HG03558 (cell line): ENCODE measurements around the gene KCNJ15.

Experiments used
- ATAC-seq: cut with Tn5 transposase; IDR thresholded peaks from one replicate; pipeline ENCODE4 v1.9.1; 2021; ENCODE audit warnings: moderate number of reproducible peaks; ENCODE audit not compliant: unreplicated experiment; ENCODE audit errors: extremely low read depth

Gene KCNJ15

DNA sequence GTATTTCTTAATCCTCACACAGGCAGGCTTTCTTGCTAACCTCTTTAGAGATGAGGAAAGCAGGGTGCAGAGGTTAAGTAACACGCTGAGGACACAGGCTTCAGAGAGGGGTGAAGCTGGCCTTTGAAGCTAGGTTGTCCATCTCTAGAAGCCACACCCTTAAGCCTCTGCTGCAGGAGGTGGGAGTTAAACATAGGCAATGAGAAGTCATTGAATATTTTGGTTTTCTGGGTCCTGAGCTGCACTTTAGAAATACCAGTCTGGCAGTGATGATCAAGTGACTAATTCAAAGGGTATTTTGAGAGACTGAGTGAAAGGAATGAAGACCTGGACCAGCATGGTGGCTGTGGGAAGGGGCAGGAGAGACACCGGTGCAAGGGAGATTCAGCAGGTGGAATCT, 9.9 kb downstream of the KCNJ15 start:
- no peak for ATAC-seq

DNA sequence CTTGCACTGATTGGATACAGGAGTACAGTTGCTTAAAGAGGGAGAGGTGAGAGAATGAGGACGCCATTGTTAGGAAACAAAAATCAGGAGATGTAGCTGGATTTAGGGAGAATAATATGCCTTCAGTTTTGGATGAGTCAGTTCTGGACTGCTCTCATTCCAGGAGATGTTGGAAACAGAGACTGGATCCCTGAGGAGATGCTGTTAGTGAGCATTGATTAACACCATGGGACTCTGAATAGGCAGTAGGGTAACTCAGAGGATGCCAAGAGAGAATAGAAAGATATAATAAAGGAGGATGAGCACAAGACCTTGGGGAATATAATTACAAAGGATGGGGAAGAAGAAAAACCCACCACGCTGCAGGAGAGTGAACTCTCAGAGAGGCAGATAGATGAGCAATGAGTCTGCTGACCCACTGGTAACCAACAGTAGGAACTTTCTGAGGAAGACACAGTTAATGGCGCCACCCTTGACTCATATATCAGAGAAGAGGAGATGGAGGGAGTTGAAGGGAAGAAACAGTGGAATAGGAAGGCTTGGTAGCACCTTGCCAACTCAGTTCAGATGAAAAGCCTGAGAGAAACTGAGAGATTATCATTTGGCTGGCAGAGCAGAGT, 10.5 kb downstream of the KCNJ15 start:
- ATAC-seq: no peak

DNA sequence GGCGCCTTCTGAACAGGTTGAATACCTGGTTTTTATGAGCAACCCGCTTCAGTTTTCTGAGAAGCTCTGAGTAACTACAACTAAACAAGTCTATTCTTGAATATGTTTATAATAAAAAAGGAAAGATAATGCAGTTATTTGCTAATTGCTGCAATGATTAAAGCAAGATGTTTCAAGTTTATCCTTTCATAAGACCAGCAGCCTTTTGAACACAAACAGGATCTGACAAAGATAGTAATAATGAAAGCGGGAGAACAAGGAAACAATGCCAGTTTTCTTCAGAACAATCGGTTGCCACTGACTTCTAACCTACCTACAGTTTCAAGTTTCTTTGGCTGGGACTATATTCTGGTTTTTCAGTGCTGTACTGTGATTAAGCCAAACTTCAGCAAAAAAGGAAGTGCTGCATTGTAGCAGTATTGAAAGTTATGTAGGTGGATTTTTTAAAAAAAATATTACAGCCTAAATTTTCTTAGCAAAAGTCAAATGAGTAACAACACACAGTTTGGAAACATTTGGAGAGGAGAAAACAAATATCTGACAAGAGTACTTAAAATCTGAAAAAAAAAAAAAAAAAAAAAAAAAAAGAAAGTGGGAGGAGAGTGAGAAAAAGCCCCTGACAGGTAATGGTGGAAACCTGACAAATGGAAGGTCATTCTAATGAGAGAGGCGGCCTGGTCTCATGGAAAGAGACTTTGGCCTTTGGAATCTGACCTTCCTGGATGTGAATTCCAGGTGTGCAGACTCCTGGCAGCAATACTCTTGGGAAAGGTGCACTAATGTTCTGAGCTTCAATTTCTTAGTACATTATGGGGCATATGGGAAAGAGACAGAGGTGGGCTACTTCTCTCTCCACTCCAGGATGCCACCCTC, 11.4 kb downstream of the KCNJ15 start:
- no peak for ATAC-seq

DNA sequence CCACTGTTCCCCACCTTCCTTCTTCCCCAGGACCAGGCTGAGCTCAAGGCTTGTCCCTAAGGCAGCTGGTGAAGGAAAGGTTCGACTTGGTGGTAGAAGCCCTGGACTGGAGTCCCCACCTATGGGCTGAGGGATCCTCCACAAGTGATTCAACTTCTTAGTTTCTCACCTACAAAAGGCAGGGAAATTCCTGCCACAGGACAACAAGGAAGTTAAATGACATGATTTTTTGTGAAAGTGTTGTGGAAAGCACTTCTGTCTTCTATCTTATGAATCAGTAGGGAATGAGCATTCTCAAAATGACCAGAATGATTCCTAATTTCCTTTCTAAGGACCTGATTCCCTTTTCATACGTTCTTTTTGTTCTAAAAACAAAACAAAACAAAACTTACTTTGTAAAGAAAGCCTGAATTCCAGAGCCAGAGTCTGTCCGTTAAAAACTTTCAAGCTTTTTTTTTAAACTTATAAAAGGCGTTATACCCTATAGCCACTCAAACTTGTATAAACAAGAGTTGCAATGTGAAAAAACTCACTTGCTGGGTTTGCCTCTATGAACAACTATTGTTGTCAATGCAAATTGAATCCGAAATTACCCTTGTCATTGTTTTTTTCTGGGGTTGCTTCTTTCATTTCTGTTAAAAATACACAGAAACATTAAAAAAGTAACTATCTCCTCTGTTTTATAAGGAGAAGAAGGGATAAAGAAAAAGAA, 12.2 kb downstream of the KCNJ15 start:
- no peak for ATAC-seq

DNA sequence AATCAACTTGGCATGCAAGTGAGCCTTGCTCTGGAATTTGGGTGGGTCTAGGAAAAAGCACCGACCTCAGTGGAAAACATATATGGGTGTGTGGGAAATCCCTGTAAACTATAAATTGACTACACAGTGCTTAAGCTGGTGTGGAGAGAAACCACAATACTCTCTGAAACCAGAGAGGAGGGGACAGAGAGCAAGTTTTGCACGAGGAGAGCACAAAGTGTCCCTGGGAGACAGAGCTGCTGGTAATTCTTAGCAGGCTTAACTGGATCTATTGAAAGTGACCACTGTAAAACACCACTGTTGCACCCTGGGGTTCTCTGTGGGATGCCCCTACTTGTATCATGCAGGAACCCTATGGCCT, 12.8 kb downstream of the KCNJ15 start:
- ATAC-seq: no peak

DNA sequence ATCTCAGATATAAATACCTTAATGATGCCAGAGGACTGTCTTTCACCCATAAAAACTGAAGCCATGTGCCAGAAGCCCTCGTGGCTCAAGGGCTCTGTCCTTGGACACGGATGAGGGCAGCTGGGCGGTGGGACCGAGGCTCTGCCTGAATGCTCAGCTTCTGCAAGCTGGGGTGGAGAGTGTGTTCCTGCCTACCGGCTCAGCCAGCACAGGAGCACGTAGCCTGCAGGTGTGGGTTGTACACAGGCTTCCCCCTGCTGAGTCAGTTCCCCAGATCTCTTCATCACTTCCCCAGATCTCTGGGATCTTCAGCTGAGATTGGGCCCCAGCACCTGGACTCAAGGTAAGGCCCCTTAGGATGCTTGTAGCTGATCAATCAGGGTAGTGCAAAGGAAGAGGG, 15.4 kb downstream of the KCNJ15 start:
- ATAC-seq: no peak

DNA sequence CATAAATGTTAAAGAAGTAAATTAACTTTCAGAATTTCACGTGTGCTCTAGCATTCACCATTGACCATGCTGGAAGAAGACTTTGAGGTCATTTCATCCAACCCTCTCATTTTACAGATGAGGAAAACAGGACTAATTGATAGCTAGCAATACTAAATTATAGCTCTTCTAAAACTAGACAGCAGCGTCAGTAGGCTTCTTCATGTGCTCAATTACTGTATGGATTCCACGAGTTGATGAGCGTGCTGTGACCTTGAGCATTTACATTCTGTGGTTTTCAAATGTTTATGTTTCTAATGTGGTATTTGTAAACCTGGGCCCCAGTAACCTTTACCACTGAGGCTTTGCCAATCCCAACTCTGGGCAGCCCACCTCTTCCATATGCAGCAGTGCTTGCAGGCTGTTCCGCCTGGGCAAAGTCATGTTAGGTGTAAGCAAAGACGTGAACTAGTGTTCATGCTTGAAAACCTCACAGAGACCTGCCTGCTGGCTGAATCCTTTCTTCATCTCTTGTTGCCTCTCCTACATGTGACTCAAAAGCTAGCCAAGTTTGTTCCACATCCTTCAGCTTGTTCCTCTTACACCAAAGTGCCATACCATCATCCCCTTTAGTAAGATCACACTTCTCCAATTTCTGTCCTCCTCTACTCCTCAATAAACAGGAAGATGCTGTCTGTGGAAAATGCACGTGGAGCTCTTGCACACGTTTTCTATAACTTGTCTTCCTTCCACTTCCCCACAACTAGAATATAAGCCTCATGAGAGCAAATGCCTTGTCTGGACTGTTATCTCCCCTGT, 17.2 kb downstream of the KCNJ15 start:
- no peak for ATAC-seq

DNA sequence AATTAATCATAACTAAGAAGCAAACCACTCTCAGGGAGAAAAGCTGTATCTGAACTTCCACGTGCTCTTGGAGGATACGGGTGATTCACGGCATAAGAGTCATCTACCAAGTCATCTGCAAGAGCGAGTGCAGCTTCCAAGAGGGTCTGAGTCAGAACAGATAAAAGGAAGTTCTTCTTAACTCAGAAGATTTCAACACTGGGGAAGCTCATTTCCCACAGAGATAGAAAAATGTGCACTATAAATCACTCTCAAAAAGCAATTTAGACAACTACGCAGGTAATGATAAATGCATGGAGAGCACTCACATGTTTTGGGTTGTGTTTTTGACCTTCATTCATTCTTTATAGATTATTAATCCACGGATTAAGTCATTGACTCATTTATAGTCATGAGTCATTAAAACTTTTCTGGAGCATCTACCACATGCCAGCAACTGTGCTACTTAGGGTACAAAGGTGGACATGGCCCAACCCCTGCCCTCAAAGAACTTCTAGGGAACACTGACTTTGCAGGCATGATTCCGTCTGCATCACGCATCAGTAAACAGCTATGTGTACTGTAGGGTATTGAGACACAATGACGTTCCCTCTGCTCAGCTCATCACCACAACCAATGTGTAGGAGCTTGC, 20.8 kb downstream of the KCNJ15 start:
- ATAC-seq: no peak

DNA sequence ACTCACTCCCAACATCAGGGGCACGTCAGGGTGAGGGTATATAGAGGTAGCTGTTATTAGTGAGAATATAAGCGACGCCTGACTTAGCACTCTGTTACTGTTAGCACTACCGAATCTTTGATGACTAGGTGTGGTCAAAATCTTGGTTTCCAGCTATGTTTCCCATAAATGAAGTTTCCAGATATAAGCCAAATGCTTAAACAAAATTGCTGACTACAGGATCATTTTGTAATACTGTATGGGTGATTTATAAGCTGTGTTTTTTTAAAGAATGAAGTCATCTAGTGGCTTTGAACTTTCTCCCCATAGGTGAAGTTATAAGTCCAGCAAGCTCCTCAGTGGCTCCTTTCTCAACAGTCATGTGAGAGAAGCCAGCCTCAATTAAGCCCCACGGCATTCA, 23.7 kb downstream of the KCNJ15 start:
- ATAC-seq: no peak

DNA sequence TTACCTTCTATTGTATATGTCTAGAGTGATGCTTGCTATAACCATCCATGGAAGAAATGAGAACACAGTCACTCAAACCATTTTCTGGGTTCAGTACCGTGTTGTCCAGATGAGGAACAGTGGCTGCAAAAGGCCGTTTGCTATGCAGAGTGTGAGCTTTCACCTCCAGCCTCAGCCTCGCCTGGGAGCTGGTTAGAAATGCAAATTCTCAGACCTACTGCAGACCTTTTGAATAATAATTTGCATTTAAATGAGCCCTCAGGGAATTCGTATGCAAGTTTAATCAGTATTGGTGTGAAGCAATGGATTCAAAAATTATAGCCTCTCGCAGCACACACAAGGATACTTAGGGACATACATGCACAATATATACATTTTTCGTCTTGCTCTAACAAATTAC, 24.1 kb downstream of the KCNJ15 start:
- ATAC-seq: no peak

DNA sequence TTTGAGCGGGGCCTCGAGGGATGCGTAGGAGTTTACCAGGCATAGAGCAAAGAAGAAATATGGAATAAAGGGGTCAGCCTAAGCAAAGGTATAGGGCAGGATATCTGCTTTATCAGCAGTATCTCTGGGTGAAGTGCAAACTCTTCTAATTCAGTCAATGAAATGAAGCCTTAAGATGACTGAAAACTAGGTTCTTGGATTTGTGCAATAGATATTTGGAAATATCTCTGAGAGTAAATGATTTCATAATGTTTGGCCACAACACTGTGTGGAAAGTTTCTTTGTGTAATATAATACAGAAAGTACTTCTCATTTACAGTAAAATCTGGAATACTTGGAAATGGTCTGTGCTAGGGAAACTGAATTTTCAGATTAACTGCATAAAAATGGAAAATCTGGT, 26.1 kb downstream of the KCNJ15 start:
- ATAC-seq: no peak

DNA sequence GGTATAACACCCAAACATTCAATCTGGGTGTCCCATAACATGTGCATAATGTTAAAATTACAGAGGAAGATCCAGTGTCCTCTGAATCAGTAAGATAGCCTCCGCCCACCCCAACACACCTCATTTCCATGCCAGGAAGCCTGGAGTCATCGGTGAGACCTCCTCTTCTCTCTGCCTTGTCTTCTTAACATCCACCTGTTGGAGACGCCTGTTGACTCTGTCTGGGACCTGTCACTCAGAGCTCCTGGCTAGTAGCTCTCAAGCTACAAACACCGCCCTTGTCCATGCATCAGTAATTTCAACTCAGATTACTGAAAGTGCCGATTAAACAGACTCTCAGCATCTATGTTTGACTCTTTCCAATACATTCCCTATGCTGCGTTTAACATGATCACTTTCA, 27.4 kb downstream of the KCNJ15 start:
- ATAC-seq: no peak

DNA sequence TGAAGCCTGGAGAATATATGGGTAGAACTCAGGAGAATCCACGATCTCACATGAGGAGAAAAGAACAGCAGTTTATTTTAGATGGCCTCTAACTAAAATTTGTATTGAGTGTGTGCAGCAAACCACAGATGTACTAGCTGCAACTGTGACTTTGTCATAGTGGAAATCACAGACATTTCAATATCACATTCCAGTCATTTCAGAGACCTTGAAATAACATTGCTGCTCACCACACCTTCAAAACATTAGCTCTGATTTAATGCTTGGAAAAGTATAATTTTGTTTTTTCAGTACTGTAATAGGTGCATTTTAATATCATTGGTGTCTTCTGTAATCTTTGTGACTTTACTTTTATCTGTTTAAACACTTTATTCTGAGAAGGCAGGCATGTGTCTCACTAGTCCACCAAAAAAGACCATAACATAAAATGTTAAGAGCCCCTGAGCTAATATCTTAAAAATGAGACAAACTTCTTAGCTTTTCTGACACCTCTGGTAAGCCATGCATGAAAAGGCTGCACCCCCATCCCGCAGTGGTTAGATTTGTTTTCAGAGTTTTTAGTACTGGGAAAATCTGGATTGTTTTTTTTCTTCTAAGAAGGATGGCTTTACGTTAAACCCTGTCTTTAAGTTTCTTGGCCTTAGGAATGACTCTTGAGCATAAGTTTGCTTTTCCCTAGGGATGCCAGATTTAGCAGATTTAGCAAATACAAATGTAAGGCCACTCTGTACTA, 30.1 kb downstream of the KCNJ15 start:
- ATAC-seq: no peak

DNA sequence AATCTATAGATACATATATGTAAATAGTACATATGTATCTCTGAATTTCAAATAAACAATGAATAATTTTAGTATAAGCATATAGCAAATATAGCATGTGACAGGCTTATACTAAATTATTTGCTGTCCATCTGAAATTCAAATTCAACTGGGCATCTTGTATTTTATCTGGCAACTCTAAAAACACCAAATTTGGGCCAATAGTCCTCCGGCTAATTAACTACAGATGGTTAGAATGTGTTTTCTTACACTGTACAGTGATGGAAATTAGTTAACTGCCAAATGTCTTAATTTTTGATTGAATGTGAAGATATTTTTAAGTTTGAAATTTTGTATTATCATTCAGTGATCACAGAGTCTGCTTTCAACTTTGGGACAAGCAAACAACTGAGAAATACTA, 30.7 kb downstream of the KCNJ15 start:
- no peak for ATAC-seq

DNA sequence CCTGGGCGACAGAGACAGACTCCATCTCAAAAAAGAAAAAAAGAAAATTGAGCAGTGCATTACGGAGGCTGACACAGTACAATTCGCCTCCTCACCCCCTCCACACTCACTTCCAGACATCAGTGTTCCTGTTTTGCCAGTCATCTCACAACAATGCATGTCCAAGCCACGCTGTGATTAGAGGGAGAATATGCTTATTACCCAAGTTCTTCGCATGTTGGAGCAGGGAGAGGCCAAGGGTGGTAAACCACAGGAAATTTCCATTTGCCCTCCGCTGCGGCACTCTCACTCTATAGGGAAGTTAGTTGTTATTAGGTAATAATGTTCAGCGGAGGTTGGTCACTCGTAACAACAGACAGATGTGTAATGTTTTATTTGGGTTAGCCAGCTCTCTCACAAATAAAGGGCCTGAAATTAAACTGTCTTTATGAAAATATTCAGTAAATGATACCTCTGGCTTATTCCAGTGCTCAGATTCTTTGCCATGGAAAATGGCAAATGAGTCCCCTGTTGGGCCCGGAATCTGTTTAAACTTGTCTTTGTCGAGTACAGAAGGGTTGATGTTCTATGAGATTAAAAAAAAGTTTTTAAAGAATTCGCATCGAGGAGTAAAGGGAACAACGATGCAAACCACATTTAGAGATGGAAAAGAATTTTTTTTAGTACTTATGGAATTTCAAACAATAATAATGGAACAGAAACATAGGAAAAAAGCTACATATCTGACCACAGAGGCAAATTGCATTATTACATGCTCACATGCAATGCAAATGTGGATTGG, 33.1 kb downstream of the KCNJ15 start:
- no peak for ATAC-seq

DNA sequence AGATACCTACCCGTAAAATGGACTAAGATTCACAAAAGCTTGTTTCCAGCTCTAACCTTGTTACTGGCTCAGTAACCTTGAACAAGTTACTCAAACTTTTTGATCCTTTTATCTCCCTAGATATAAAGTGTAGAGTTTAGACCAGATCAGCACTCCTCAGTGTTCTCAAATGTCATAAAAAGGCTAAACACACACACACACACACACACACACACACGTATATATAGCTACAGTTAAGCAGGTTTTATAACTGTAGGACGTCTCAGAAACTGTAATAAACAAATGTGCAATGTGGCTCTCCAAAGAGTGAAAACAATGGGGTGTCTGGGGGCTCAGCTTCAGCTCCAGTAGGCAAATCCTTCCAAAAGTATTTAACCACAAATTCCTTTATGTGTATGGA, 34.0 kb downstream of the KCNJ15 start:
- ATAC-seq: no peak

DNA sequence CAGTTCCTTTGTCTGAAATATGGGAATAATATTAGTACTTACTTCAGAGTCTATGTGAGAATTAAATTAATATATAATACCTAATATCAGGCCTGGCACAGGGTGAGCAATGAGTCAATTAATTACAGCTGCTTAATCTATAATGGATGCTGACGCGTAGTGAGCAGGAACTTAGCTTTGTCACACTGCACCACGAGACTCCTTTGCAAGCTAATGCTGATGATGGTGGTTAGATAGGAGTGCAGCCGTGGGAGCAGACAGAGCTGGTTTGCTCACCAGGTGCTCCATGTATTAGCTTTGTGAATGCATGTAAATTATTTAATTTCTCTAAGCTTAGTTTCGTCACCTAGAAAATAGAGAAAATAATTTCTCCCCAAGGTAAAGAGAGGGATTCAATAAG, 35.1 kb downstream of the KCNJ15 start:
- no peak for ATAC-seq

DNA sequence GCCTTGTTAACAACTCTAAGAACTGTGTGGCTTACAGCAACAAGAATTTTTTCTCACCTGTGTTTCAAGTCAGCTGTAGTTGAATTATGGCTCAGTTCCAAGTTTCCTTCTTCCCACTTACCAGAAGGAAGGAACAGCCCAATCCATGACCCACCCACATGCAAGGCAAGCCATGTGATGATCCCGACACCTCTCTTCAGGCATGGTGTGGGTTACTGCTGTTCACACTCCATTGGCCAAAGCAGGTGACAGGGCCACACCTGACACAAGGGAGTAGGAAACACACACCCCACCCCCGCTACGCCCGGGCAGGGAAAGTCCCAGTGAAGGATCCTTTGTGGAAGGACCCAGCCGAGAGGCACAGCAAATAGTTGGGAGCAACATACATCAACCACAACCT, 36.3 kb downstream of the KCNJ15 start:
- ATAC-seq: no peak

DNA sequence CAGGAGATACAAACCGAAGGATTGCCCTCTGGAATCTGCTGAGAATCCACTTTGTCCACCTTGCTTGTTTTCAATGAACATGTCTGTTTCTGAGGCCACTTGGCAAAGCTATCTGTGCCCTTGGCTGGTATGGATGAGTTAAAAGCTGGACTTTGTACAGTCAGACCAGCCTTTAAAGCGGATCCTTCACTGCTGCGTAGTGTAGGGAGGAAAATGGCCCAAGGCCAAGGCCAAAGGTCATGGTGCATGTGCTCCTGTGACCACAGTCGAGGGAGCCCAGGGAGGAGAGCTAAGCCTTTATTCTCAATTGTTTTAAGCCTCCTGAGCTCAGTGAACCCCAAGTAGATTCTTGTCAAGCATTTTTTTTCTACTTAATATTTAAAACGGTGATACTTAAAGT, 37.0 kb downstream of the KCNJ15 start:
- ATAC-seq: no peak
